Astrocyte of the cerebellum (primary cell): ENCODE data around the gene BRINP3.

Experiments used
- DNase-seq: peaks from one replicate; pipeline ENCODE4 v3.0.0-alpha.2; 2011; ENCODE audit warnings: low read depth
- H3K4me3 ChIP-seq: 2 replicates; pipeline ENCODE4 v1.5.1; 2011; ENCODE audit warnings: mild to moderate bottlenecking, low read depth, low read length, moderate library complexity
- in situ Hi-C: cut with HindIII; loops from 2 replicates; pipeline ENCODE4 v1.10.0; 2017; ENCODE audit warnings: low sequenced_read_pairs
- TF ChIP-seq, protein P1 (sequence below): IDR thresholded peaks from 2 replicates; pipeline ENCODE4 v1.5.1; 2012; ENCODE audit warnings: low read length, low read depth, moderate library complexity, mild to moderate bottlenecking; ENCODE audit errors: missing control alignments

The BRINP3 gene

DNA sequence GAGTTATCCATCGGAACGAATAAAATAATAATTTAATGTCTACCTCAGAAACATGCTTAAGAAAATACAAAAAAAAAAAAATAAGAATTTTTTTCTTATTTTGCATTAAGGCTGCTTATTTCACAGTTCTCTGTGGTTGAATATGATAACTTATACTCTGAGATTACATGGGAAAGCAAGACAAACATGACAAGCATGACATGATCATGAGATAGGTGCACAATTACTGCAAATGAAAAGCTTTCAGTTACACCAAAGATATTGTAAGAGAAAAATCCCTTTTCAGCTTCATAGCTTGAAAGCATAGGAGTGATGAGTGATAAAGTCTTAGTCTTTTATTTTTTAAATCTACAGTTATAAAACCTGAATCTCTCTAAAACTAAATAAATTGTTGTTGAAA is 154.1 kb downstream of the BRINP3 start:
- TF ChIP-seq, protein P1, sequence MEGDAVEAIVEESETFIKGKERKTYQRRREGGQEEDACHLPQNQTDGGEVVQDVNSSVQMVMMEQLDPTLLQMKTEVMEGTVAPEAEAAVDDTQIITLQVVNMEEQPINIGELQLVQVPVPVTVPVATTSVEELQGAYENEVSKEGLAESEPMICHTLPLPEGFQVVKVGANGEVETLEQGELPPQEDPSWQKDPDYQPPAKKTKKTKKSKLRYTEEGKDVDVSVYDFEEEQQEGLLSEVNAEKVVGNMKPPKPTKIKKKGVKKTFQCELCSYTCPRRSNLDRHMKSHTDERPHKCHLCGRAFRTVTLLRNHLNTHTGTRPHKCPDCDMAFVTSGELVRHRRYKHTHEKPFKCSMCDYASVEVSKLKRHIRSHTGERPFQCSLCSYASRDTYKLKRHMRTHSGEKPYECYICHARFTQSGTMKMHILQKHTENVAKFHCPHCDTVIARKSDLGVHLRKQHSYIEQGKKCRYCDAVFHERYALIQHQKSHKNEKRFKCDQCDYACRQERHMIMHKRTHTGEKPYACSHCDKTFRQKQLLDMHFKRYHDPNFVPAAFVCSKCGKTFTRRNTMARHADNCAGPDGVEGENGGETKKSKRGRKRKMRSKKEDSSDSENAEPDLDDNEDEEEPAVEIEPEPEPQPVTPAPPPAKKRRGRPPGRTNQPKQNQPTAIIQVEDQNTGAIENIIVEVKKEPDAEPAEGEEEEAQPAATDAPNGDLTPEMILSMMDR, result no peak
- in situ Hi-C loops, result no loop called here
- no peak for DNase-seq
- no peak overlapping the region for H3K4me3 ChIP-seq

DNA sequence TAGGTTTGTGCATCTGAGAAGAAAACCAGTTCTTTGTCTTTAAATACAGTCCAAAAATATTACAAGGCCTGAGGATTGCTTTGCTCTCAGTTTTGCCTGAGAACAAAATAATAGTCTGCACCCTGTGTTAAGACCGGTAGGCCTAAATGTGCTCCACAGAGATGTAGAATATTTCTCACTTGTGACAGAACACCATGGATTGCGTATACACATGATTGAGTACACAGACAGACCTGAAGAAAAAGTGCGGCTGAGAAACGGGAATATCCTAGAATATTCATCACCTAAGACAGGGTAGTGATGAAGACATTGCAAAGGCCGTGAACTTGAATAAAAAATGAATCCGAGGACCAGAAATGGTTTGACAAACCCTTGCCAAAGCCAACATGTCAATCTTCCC is 155.4 kb downstream of the BRINP3 start:
- TF ChIP-seq, protein P1, result no peak
- H3K4me3 ChIP-seq, result no peak overlapping the region
- in situ Hi-C loops, result no loop called here
- no peak for DNase-seq

DNA sequence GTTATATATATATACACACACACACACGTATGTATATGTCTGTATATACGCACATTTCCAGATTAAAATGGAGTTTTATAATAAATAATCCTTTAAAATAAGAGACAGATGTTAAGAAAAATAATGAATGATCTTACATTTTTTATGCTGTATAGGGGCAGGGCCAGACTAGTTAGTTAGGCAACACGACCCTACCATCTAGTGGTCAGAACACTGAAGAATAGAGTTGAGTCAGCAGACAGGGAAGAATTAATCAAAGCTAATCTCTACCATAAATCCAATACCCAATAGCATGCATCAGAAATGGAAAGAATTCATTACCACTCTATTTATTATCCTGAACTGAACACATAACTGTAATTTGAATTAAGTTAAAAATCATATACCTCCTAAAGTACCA is 156.7 kb downstream of the BRINP3 start:
- no peak overlapping the region for H3K4me3 ChIP-seq
- in situ Hi-C loops, result no loop called here
- DNase-seq, result peak; percentile 45
- TF ChIP-seq, protein P1, result peak; percentile 54

DNA sequence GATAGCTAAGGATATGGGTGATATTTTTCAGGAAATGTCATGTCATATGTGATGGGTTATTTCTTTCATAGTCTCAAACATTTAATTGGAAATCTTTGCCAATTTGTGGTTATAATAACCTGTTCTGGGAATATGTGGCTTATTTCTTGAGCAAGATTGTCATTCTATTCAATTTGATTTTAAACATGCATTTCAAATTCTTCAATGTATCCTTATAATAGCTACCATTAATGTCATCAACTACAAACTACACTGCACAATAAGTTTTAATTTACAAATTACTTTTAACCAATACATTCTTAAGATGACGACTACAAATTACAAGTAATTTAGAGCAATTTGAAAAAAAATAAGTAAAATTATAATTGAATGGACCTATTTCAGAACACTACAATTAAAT is 164.9 kb downstream of the BRINP3 start:
- in situ Hi-C loops, result no loop called here
- DNase-seq, result no peak
- TF ChIP-seq, protein P1, result no peak
- H3K4me3 ChIP-seq, result no peak overlapping the region

DNA sequence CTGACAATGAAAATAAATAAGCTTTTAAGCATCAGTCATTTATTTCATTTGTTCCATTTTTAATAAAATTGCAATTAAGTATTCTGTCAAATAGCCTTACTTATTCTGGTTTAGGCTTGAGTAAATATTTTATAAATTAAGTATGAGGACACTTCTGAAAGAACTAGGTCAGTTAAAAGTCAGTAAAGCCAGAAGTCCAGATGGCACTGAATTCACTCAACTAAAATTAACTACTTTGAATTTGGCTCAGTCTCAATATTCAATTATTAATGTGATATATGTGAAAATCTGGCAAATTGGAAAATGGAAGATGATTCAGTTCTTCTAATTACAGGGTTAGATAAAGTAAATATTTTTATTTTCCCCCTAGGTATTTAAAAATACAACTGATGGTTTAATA is 174.2 kb downstream of the BRINP3 start:
- in situ Hi-C loops, result no loop called here
- no peak overlapping the region for H3K4me3 ChIP-seq
- TF ChIP-seq, protein P1, result no peak
- no peak for DNase-seq

DNA sequence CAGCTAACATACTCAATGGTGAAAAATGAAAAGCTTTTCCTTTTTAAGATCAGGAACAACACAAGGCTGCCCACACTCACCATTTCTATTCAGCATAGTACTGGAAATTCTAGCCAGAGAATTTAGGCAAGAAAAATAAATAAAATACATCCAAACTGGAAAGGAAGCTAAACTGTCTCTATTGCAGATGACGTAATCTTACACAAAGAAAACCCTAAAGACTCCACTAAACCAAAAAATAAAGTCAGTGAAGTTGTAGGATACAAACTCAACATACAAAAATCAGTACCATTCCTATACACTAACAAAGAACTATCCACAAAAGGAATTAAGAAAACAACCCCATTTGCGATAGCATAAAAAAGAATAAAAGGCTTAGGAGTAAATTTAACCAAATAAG is 181.2 kb downstream of the BRINP3 start:
- no peak overlapping the region for H3K4me3 ChIP-seq
- no peak for DNase-seq
- TF ChIP-seq, protein P1, result no peak
- in situ Hi-C loops, result no loop called here

DNA sequence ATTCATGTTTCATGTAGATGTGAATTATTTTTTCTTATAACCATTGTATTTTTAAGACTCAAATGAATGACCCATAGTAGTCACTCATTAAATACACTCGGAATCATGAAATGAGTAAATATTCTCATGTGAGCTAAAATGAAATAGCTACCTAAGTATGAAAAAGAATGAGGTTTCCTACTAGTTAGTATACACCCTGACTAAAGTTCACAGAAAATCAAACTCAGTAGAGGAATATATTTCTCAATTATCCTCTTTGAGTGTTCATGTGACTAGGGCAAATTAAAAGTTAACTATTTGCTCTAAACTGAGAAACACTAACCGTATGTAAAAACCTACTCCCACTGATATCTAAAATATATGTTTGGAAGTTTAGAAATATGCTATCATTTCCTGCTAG is 187.8 kb downstream of the BRINP3 start:
- TF ChIP-seq, protein P1, result no peak

More for the DNA sequence above, 187.8 kb downstream of the BRINP3 start:
- H3K4me3 ChIP-seq, result no peak overlapping the region
- DNase-seq, result no peak
- in situ Hi-C loops, result no loop called here
